Stimulated activated CD4-positive, alpha-beta T cell treated with anti-CD3 and anti-CD28 coated beads, TNF-alpha, amount 100 ng/mL, for 24 hours (primary cell): ENCODE data around the gene RIC8B.

Source experiments
- DNase-seq, 3 experiments: peaks; one replicate each; pipeline ENCODE4 v3.0.0-alpha.2; 2020; ENCODE audit warnings: low read depth in 3 of 3

RIC8B gene

DNA sequence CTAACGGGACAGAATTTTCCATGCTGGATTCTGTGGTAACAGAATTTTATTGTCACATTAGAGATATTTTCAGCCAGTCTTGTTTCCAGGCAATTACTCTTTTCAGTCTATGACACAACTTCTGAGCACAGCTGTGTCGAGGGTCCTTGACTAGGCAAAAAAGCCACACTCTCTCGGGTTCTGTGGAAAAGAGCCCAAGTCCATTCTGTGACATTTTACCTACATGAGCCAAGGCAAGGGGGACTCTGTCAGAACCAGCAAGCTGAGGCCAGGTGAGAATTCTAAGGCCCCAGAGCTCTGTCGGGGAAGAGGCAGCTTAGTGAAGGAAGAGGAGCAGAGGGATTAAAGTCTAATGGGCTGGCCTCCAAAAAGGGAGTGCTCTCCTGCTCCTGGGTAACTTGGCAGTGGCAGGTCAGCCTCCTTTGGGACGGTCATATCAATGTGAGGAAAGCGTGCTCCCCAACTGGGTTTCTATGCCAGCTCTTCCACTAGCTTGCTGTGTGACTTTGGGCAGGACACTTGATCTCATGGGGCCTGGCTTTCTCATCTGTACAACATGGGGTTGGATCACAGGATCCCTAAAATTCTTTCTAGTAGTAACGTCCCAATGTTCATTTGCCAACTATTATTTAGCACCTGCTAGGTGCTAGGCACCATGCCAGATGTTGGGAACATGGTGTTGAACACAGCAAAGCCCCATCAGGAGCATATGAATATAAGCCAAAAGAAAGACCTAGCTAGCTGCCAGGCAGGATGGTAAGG lies 16.0 kb upstream of the RIC8B start:
- DNase-seq: no peak

DNA sequence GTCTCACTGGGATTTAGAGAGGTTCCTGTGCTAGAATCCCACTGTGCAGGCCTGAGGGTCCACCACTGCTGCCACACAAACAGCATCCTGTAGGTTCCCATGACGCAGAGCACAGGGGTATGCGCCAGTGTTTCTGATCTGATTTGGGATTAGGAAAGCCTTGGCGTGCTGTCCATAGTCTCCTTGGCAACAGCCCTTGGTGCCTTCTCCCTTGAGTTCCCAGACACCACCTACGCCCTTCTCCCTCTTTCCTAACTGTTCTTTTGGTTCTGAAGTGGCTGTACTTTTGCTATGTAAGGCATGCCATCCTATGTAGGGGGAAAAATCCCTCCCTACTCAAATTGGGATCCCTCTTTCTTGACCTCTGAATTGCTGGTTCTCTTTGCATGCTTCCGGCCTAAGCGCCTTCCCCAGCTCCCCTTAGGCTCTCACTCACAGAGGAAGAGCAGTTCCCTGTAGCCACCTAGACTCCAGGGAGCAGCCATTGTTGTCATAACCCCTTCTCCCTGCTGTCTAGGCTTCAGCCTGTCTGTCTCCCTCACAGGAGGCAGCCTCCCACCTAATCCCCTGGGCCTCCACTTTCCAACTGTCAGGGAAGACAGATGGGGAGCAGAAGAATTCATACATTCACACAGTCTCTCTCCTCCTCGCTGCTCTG lies 14.8 kb upstream of the RIC8B start:
- DNase-seq: no peak

GRCh38 chr12:106760184-106760531 lies 14.3 kb upstream of the RIC8B start:
- no peak for DNase-seq

GRCh38 chr12:106764220-106764619 lies 10.3 kb upstream of the RIC8B start:
- no peak for DNase-seq

- no peak for DNase-seq
Measured at GRCh38 chr12:106764738-106765137, 9.7 kb upstream of the RIC8B start.

- DNase-seq: no peak
Measured at GRCh38 chr12:106766393-106766826, 8.1 kb upstream of the RIC8B start.

- DNase-seq: no peak
Measured at GRCh38 chr12:106767206-106767605, 7.3 kb upstream of the RIC8B start.

DNA sequence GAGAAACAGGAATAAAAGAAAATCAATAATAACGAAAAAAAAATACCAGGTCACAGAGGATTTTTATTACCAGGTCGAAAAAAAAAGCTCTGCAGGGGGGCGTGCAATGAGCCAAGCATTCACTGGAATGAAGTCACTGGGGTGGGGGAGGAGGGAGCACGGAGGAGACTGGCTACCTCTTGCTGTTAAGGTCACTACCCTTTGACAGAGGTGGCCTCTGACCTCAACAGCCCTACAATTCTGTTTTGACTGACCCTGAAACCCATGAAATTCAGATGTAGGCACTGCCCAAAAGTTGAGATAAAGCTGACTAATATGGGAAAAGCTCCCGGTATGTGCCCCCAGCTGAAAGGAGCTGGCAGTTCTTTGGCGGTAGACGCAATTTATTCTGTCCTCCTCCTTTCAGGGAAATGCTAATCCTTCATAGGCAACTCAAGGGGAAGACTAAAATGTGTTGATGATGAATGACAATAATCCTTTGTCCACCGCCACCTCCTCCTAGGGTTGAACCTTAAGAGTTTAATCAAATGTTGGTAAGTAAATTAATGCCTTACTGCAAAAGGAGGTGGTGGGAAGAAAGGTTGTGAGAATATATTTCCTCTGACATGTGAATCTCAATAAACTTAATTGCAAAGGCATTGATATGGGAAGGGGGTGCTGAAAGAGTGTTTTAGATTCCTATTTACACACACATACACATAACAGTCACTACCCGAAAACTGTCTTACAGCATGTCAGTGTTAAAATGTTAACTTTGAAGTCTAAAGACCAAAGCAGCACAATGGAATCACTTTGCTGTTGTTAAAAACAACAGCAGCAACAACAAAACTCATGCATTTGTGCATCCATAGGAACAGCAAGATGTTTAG lies 6.3 kb upstream of the RIC8B start:
- no peak for DNase-seq

DNA sequence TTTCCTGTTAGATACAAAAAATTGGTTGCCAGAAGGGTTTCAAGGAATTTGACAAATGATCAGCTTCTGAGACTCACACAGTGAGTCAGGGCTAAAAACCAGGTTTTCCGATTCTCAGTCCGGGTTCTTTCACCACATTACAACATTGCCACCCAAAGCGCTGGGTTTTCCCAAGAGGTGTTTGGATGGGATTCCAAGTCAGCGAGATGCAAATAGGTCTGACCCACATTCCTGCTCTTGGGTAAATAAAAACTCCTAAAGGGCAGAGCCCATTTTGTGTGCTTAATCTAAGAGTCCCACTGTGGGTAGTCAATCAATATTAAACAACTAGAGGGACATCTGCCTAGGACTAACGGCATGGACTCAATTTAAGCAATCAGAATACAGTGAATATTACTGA lies 5.4 kb upstream of the RIC8B start:
- no peak for DNase-seq

DNA sequence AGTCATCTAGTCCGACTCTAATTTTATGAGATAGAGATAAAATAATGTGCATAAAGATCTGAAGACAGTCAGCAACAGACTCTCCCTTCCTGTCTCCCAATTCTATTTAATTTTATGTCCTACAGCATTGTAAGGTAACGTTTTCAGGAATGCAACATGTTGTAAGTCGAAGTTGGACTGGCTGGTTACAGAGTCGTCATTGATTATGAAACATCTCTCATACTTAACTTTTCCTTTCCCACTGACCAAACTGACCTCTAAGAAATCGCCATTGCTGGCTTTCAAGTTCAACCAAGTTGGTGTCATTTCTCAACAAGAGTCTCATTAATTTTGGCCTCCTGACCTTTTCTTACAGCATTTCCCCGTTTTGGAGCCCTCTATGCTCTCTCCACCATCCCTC lies 4.9 kb upstream of the RIC8B start:
- no peak for DNase-seq

- no peak for DNase-seq
Measured at GRCh38 chr12:106771425-106771824, 3.1 kb upstream of the RIC8B start.

- DNase-seq: no peak
Measured at GRCh38 chr12:106773286-106774004, 1.0 kb upstream of the RIC8B start.

GRCh38 chr12:106774808-106775524 lies 484 bp downstream of the RIC8B start:
- DNase-seq: peak in 1 of 3 experiments; percentile 22

DNA sequence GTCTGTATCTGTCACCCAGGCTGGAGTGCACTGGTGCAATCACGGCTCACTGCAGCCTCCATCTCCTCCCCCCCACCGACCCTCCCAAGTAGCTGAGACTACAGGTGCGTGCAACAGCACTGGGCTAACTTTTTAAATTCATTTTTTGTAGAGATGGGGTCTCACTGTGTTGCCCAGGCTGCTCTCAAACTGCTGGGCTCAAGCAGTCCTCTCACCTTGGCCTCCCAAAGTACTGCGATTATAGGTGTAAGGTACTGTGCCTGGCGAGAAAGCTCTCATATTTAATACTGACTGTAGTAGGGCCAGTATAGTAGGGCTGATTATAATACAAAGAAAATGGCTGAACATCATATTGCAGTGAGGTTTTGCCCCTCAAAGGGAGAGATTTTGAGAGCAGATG lies 2.4 kb downstream of the RIC8B start:
- DNase-seq: no peak

GRCh38 chr12:106780010-106780631 lies 5.6 kb downstream of the RIC8B start:
- no peak for DNase-seq

DNA sequence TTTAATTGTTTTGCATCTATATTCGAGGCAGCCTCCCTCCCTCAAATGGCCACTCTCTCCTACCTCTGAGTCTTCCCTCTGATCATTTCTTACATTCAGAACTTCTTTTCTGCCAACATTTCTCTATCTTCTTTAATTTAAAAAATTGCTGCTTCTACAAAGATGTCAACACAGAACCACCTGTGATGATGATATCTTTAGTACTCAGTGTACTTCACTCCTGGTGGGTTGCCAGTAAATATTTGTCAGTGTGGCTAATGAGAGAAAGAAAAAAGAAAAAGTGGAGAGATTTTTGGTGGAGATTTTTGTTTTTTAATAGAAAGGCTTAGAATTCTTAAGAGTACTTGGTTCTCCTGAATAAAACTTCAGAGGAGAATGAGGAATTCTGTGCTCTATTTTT lies 8.1 kb downstream of the RIC8B start:
- DNase-seq: no peak

- no peak for DNase-seq
Measured at GRCh38 chr12:106783515-106783914, 9.0 kb downstream of the RIC8B start.

GRCh38 chr12:106790020-106790419 lies 15.5 kb downstream of the RIC8B start:
- DNase-seq: no peak

GRCh38 chr12:106791531-106791930 lies 17.0 kb downstream of the RIC8B start:
- no peak for DNase-seq

DNA sequence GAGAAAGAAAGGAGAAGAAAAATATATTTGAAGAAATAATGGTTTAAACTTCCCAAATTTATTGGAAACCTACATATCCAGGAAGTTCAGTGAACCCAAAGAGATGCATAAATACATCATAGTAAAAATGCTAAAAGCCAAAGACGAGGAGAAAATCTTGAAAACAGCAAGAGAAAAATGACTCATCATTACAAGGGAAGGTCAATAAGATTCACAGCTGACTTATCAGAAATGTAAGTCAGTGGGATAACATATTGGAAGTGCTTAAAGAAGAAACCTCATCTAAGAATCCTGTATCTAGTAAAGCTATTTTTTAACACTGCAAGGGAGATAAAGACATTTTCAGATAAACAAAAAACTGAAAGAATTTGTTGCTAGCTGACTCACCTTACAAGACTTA lies 19.9 kb downstream of the RIC8B start:
- no peak for DNase-seq

DNA sequence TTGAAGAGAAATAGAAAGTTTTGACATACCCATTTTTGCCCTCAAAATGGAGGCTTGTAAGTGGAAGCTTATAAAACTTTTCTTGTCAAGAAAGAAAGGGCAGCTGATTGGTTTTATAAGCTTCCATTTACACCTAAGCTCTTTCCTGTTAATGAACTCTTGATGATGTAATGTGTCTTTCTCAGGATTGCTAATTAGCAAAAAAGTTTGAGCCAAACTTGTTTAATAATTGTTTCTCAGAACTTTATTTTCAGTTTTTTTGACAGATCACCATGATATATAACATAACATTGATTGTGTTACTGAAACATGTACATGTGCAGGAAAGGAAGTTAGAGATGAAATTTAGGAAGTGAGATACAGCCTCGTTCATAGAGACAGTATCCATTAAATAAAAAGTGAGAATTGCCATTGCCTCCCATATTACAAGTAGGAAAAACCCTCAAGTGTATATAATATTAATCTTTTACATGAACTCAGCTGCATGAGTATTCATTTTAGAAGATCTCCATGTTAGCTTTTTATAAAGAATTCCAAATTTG lies 26.8 kb downstream of the RIC8B start:
- DNase-seq: no peak
